Stimulated activated CD8-positive, alpha-beta memory T cell treated with anti-CD3 and anti-CD28 coated beads, Interleukin-4, amount 100 ng/mL, for 24 hours (primary cell): ENCODE measurements around the gene LRRC25.

Experiments
- DNase-seq: peaks from one replicate; pipeline ENCODE4 v3.0.0-alpha.2; 2020; ENCODE audit warnings: low read depth

The LRRC25 gene

DNA sequence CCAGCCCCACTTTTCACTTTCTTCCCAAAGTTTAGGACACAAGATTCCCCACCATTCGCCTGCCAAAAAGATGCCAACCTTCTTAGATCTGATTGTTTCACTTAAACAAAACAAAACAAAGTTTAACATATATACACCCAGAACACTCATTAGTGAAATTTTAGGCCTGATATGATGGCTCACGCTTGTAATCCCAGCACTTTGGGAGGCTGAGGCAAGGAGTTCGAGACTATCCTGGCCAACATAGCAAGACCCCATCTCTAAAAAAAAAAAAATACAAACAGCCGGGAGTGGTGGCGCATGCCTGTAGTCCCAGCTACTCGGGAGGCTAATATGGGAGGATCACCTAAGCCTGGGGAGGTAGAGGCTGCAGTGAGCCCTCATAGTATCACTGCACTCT, 52.1 kb downstream of the LRRC25 start:
- DNase-seq, result no peak

DNA sequence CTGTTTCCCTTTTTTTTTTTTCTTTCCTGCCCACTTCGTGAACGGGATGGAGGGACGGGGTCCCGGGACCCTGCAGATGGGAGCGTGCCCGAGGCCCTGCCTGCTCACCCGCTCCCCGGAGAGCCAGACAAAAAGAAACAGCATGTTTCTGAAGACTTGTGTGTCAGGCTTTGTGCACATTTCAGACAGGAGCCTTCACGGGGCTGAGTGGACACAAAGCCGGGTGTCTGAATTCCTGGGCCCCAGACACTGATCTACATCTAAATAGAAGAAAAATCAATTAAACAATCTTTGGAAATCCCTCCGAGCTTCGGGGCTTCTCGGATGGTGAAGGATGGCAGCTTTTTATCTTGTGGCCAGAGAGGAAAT, 52.9 kb downstream of the LRRC25 start:
- no peak for DNase-seq

DNA sequence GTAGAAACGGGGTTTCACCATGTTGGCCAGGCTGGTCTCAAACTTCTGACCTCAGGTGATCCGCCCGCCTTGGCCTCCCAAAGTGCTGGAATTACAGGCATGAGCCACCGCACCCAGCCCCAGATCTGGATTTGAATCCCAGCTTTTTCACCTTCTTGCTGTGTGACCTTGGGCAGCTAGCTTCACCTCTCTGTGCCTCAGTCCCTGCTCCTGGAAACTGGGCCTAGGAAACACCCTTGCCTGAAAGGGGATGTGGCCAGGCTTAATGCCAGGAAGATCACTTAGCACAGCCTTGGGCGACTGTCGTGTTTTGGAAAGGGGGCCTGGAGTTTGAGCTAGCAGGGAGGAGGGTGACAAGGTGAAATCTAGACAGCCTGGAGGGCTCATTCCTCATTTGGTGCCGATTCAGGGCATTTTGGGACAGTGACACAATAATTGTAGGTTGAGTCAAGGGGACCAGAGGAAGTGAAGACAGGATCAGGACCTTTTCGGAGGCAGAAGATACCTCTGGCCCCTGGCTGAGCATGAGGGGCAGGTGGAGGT, 55.3 kb downstream of the LRRC25 start:
- DNase-seq, result no peak
